ENCODE results near the gene DCLK1. TPM values are rescaled to one million over a fixed set of nuclear protein-coding genes. Genes with fewer than 3 reads are reported as not detected.

DCLK1 gene
- total RNA-seq, 1 experiment from 2014 or later: 0.10 TPM

DNA sequence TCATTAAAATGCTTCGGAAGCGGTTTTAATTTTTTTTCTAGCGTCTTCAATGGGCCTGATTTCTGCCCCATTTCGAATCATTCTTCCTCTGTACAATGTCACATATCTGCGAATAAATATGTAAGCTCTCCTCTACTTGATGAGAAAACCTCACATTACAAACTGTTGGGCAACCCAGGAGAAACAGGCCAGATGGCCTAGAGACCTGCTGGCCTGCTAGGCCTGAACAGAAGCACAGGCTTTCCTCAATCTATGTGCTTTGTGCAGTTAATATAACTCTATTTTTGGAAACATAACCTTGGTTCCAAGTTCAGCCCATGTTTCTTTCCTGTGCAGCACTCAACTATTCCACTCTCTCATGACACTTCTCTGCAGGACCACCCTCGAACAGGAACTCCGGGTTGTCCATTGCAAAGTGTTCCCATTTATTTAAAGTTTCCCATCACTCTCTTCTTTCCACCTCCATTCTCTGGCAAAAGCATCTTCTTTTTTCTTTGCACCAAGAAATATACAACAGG, 42.0 kb downstream of the DCLK1 start:
- intact Hi-C loops (cut with micrococcal nuclease): no loop called here
- Histone ChIP-seq H3K4me3 (replicated peaks in 1 of 2; ENCODE audit: low read depth in 1 of 2, low read length in 2 of 2) (no peak overlapping the region), H3K79me2 (ENCODE audit: insufficient read depth, low read length) (no peaks in the 10 kb centered on the region), H3K4me1 (ENCODE audit: control insufficient read depth in 1 of 2, insufficient read depth in 2 of 2, low read length in 2 of 2) (no peaks in the 10 kb centered on the region), H3K9ac (ENCODE audit: low read length) (no peak overlapping the region), H3K27ac (ENCODE audit: low read depth, low read length) (no peak overlapping the region), H3K9me2 (ENCODE audit: insufficient read depth) (no peaks in the 10 kb centered on the region), H3K36me3 (ENCODE audit: control insufficient read depth in 1 of 2, insufficient read depth in 2 of 2, low read length in 2 of 2) (no peaks in the 10 kb centered on the region), H2AFZ (ENCODE audit: low read depth, low read length, poor library complexity, severe bottlenecking) (no peak overlapping the region), H3K4me2 (ENCODE audit: low read length) (no peak overlapping the region), H4K20me1 (ENCODE audit: insufficient read depth) (no peaks in the 10 kb centered on the region), H3K27me3 (ENCODE audit: insufficient read depth, low read length) (no peaks in the 10 kb centered on the region), H3K9me3 (ENCODE audit: control insufficient read depth in 1 of 2, insufficient read depth in 1 of 2, low read depth in 1 of 2, low read length in 2 of 2) (peaks cover 0 to 12% of the 10 kb centered on the region in 2 experiments; a peak in 1 of 4 replicates)
- POLR2A ChIA-PET: no interaction called here
- CTCF ChIA-PET: no interaction called here
- no TSS peak for BruUV-seq (replicated peaks)
- DNase-seq (ENCODE audit: low read depth, low spot score) (no peak), ATAC-seq (no peak)
- RAD21 ChIA-PET (ENCODE audit: low non-redundant PET in 1 of 2, low total read pairs in 2 of 2, uncharacterized antibody in 2 of 2, unreplicated experiment in 2 of 2): no interaction called here
- TF ChIP-seq ZFX (IDR thresholded peaks at IDR 0.05): no peak
- no peak for TF ChIP-seq CBX3 (IDR thresholded peaks at IDR 0.05; ENCODE audit: low read depth)
- TF ChIP-seq SIN3A (IDR thresholded peaks at IDR 0.05; ENCODE audit: low read depth): no peak
- TF ChIP-seq, protein P1, sequence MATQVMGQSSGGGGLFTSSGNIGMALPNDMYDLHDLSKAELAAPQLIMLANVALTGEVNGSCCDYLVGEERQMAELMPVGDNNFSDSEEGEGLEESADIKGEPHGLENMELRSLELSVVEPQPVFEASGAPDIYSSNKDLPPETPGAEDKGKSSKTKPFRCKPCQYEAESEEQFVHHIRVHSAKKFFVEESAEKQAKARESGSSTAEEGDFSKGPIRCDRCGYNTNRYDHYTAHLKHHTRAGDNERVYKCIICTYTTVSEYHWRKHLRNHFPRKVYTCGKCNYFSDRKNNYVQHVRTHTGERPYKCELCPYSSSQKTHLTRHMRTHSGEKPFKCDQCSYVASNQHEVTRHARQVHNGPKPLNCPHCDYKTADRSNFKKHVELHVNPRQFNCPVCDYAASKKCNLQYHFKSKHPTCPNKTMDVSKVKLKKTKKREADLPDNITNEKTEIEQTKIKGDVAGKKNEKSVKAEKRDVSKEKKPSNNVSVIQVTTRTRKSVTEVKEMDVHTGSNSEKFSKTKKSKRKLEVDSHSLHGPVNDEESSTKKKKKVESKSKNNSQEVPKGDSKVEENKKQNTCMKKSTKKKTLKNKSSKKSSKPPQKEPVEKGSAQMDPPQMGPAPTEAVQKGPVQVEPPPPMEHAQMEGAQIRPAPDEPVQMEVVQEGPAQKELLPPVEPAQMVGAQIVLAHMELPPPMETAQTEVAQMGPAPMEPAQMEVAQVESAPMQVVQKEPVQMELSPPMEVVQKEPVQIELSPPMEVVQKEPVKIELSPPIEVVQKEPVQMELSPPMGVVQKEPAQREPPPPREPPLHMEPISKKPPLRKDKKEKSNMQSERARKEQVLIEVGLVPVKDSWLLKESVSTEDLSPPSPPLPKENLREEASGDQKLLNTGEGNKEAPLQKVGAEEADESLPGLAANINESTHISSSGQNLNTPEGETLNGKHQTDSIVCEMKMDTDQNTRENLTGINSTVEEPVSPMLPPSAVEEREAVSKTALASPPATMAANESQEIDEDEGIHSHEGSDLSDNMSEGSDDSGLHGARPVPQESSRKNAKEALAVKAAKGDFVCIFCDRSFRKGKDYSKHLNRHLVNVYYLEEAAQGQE (IDR thresholded peaks at IDR 0.05; ENCODE audit: low read depth): no peak
- TF ChIP-seq, protein P2, sequence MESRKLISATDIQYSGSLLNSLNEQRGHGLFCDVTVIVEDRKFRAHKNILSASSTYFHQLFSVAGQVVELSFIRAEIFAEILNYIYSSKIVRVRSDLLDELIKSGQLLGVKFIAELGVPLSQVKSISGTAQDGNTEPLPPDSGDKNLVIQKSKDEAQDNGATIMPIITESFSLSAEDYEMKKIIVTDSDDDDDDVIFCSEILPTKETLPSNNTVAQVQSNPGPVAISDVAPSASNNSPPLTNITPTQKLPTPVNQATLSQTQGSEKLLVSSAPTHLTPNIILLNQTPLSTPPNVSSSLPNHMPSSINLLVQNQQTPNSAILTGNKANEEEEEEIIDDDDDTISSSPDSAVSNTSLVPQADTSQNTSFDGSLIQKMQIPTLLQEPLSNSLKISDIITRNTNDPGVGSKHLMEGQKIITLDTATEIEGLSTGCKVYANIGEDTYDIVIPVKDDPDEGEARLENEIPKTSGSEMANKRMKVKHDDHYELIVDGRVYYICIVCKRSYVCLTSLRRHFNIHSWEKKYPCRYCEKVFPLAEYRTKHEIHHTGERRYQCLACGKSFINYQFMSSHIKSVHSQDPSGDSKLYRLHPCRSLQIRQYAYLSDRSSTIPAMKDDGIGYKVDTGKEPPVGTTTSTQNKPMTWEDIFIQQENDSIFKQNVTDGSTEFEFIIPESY (IDR thresholded peaks at IDR 0.05; ENCODE audit: extremely low read depth, insufficient replicate concordance, low read length): no peak
- TF ChIP-seq YY1 (IDR thresholded peaks at IDR 0.05; ENCODE audit: extremely low read depth, insufficient replicate concordance, low read depth, low read length): no peak
- TF ChIP-seq, protein P3, sequence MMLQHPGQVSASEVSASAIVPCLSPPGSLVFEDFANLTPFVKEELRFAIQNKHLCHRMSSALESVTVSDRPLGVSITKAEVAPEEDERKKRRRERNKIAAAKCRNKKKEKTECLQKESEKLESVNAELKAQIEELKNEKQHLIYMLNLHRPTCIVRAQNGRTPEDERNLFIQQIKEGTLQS (IDR thresholded peaks at IDR 0.05): no peak
- no peak for TF ChIP-seq FOSL1 (IDR thresholded peaks at IDR 0.05; ENCODE audit: low read depth)
- no peak for TF ChIP-seq RAD21 (IDR thresholded peaks at IDR 0.05; ENCODE audit: low read depth)
- no peak for TF ChIP-seq ZNF274 (IDR thresholded peaks at IDR 0.05; ENCODE audit: low read depth, low read length)
- TF ChIP-seq ELF1 (IDR thresholded peaks at IDR 0.05; ENCODE audit: borderline replicate concordance, low read depth): no peak
- no peak for TF ChIP-seq EZH2 (IDR thresholded peaks at IDR 0.05)
- TF ChIP-seq, protein P4, sequence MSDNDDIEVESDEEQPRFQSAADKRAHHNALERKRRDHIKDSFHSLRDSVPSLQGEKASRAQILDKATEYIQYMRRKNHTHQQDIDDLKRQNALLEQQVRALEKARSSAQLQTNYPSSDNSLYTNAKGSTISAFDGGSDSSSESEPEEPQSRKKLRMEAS (IDR thresholded peaks at IDR 0.05): no peak
- TF ChIP-seq EGR1 (IDR thresholded peaks at IDR 0.05; ENCODE audit: low read depth): no peak
- TF ChIP-seq JUND (IDR thresholded peaks at IDR 0.05): no peak
- TF ChIP-seq, protein P5, sequence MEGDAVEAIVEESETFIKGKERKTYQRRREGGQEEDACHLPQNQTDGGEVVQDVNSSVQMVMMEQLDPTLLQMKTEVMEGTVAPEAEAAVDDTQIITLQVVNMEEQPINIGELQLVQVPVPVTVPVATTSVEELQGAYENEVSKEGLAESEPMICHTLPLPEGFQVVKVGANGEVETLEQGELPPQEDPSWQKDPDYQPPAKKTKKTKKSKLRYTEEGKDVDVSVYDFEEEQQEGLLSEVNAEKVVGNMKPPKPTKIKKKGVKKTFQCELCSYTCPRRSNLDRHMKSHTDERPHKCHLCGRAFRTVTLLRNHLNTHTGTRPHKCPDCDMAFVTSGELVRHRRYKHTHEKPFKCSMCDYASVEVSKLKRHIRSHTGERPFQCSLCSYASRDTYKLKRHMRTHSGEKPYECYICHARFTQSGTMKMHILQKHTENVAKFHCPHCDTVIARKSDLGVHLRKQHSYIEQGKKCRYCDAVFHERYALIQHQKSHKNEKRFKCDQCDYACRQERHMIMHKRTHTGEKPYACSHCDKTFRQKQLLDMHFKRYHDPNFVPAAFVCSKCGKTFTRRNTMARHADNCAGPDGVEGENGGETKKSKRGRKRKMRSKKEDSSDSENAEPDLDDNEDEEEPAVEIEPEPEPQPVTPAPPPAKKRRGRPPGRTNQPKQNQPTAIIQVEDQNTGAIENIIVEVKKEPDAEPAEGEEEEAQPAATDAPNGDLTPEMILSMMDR (IDR thresholded peaks at IDR 0.05 in 2 of 3, conservative IDR thresholded peaks at IDR 0.05 in 1 of 3; ENCODE audit: borderline replicate concordance in 1 of 3, insufficient read depth in 1 of 3, low read depth in 2 of 3, low read length in 2 of 3): no peak
- no peak for TF ChIP-seq POLR2A (IDR thresholded peaks at IDR 0.05; ENCODE audit: borderline replicate concordance, extremely low read depth, insufficient read depth, insufficient read length)
- TF ChIP-seq CEBPB (IDR thresholded peaks at IDR 0.05; ENCODE audit: low read depth): no peak
- no peak for TF ChIP-seq SP1 (IDR thresholded peaks at IDR 0.05; ENCODE audit: low read depth)
- no peak for TF ChIP-seq EZH2phosphoT487 (IDR thresholded peaks at IDR 0.05; ENCODE audit: borderline replicate concordance)
